Activated naive CD8-positive, alpha-beta T cell treated with anti-CD3 and anti-CD28 coated beads, Interleukin-2, amount 50 U/mL, for 24 hours (primary cell): ENCODE measurements around the gene ALDH1A1.
"Not testable (repeated sequence)": the region's sequence is repeated elsewhere in the genome, so short reads cannot be mapped to it uniquely, and the experiment has no call there.

Experiments used
- ATAC-seq: fragments of 150-1000 bp; cut with Tn5 transposase; one replicate; pipeline ENCODE4 v1.10.0; 2021
- DNase-seq: peaks from one replicate; pipeline ENCODE4 v3.0.0; 2021
- H3K27ac Mint-ChIP-seq: one replicate; pipeline ENCODE4 v1.8.0; 2021; ENCODE audit warnings: mild to moderate bottlenecking, mixed read lengths
- H3K27me3 Mint-ChIP-seq: one replicate; pipeline ENCODE4 v1.8.0; 2021; ENCODE audit warnings: mixed read lengths
- H3K36me3 Mint-ChIP-seq: one replicate; pipeline ENCODE4 v1.8.0; 2021; ENCODE audit warnings: low read depth, mixed read lengths
- H3K4me1 Mint-ChIP-seq: one replicate; pipeline ENCODE4 v1.8.0; 2021; ENCODE audit warnings: mixed read lengths
- H3K4me3 Mint-ChIP-seq: one replicate; pipeline ENCODE4 v1.8.0; 2021; ENCODE audit warnings: mild to moderate bottlenecking, moderate library complexity, mixed read lengths
- H3K9me3 Mint-ChIP-seq: one replicate; pipeline ENCODE4 v1.8.0; 2021; ENCODE audit warnings: mixed read lengths

ALDH1A1 gene

DNA sequence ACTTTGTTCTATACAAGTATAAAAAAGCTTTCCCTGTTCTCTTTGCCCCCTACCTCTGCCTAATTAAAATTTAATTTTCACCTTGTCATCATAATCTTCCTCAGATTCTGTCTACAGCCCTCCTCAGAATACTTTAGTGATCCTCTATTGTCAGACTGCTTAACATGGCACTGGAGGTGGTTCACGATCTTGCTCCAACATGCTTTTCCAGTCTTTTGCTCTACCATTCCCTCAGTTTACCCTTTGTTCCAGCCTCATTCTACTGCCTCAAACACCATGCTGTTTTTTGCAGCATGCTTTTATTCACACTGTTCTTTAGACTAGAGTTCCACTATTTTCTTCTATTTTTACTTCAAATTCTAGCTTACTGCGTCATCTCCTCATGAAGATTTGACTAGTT lies 10.4 kb downstream of the ALDH1A1 start:
- H3K27ac Mint-ChIP-seq = no peak overlapping the region
- peaks cover 4% of the 10 kb centered on the region for H3K27me3 Mint-ChIP-seq
- ATAC-seq (no peak), DNase-seq (no peak)
- no peaks in the 10 kb centered on the region for H3K9me3 Mint-ChIP-seq
- H3K4me1 Mint-ChIP-seq = no peaks in the 10 kb centered on the region
- H3K4me3 Mint-ChIP-seq = no peak overlapping the region
- no peaks in the 10 kb centered on the region for H3K36me3 Mint-ChIP-seq

DNA sequence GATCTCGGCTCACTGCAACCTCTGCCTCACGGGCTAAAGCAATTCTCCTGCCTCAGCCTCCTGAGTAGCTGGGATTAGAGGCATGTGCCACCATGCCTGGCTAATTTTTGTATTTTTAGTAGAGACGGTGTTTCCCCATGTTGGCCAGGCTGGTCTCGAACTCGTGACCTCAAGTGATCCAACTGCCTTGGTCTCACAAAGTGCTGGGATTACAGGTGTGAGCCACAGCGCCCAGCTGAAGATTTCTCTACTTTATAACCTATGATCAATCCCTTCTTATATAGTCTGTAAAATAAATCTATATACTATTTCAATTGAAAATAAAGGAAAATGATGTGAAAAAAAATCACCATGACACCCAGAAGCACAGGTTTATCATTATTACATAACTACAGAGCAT lies 13.3 kb downstream of the ALDH1A1 start:
- H3K36me3 Mint-ChIP-seq, ATAC-seq: not testable (repeated sequence)

DNA sequence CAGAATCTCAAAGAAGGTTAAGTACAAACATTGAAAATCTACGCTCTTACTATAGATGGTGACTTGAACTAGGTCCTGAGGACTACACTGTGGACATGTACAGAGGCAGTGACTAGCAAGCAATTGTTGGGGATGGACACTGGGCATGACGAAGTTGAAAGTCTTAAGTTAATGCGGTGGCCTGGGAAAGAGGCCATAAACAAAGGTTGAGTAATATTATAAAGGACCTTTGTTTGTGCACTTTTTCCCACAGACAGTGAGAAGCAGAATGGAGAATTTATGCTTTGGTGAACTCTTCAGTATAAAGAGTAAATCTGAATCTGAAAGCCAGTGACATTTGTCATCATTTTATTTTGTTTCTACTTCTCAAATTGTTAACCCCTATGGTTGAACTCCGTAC lies 15.3 kb downstream of the ALDH1A1 start:
- DNase-seq (no peak), ATAC-seq (no peak)
- H3K4me1 Mint-ChIP-seq = no peaks in the 10 kb centered on the region
- H3K9me3 Mint-ChIP-seq = no peaks in the 10 kb centered on the region
- H3K4me3 Mint-ChIP-seq = no peak overlapping the region
- H3K27ac Mint-ChIP-seq = no peak overlapping the region
- H3K27me3 Mint-ChIP-seq = peaks cover 2% of the 10 kb centered on the region
- H3K36me3 Mint-ChIP-seq = no peaks in the 10 kb centered on the region

More for the DNA sequence above, 13.3 kb downstream of the ALDH1A1 start:
- not testable (repeated sequence) for H3K4me1 Mint-ChIP-seq, H3K4me3 Mint-ChIP-seq, H3K9me3 Mint-ChIP-seq, H3K27ac Mint-ChIP-seq, H3K27me3 Mint-ChIP-seq, DNase-seq

GRCh38 chr9:72936679-72937078 lies 16.2 kb downstream of the ALDH1A1 start:
- DNase-seq (no peak), ATAC-seq (no peak)
- H3K9me3 Mint-ChIP-seq = no peaks in the 10 kb centered on the region
- no peaks in the 10 kb centered on the region for H3K36me3 Mint-ChIP-seq
- no peak overlapping the region for H3K4me3 Mint-ChIP-seq
- H3K4me1 Mint-ChIP-seq = no peaks in the 10 kb centered on the region
- no peaks in the 10 kb centered on the region for H3K27me3 Mint-ChIP-seq
- no peak overlapping the region for H3K27ac Mint-ChIP-seq

GRCh38 chr9:72936266-72936665 lies 16.6 kb downstream of the ALDH1A1 start:
- Mint-ChIP-seq H3K27me3 (no peaks in the 10 kb centered on the region), H3K27ac (no peak overlapping the region), H3K4me1 (no peaks in the 10 kb centered on the region), H3K36me3 (no peaks in the 10 kb centered on the region), H3K4me3 (no peak overlapping the region), H3K9me3 (no peaks in the 10 kb centered on the region)
- DNase-seq (no peak), ATAC-seq (no peak)

DNA sequence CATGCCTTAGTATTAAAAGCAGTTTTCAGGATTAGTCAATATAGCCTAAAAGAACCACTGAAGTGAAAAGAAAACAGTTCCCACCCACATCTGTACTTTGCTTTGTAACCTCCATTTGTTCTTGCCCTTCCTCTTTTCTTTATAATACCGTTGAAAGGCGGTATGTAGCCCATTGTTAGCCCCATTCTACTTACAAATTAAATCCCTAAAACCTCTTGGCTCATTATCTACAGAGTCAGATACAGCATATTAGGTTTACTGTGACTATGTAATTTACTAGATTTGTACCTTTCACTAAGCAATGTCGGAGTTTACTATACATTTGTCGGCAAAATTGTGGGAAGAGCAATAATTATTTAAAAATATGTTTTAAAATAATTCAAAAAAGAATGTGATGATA lies 17.3 kb downstream of the ALDH1A1 start:
- Mint-ChIP-seq H3K4me1 (no peaks in the 10 kb centered on the region), H3K36me3 (no peaks in the 10 kb centered on the region), H3K27ac (no peak overlapping the region), H3K4me3 (no peak overlapping the region), H3K9me3 (no peaks in the 10 kb centered on the region), H3K27me3 (no peaks in the 10 kb centered on the region)
- no peak for ATAC-seq
- no peak for DNase-seq

- H3K36me3 Mint-ChIP-seq = no peaks in the 10 kb centered on the region
- ATAC-seq (no peak), DNase-seq (no peak)
- no peaks in the 10 kb centered on the region for H3K9me3 Mint-ChIP-seq
- no peak overlapping the region for H3K4me3 Mint-ChIP-seq
- no peaks in the 10 kb centered on the region for H3K4me1 Mint-ChIP-seq
- no peaks in the 10 kb centered on the region for H3K27me3 Mint-ChIP-seq
- H3K27ac Mint-ChIP-seq = no peak overlapping the region
These were observed 18.9 kb downstream of the ALDH1A1 start for GRCh38 chr9:72933730-72934665.

DNA sequence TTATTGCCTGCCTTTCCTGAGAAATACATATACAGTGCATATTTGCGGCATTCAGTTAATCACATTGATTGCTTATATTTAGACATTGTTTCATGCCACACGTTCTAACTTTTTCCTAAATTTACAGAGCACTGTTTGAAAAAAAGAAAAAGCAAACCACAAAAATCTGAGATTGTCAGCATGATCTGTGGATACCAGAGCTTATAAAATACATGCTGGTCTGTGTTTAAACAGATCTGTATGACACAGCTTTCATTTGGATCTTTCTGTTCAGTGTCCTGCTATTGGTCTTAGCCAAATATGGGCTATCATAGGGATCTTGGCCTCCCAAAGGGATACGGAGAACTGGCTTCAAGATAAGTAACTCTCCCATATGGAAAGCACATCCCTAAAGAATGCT lies 20.2 kb downstream of the ALDH1A1 start:
- Mint-ChIP-seq H3K4me3 (no peak overlapping the region), H3K27me3 (no peaks in the 10 kb centered on the region), H3K4me1 (no peaks in the 10 kb centered on the region), H3K9me3 (no peaks in the 10 kb centered on the region), H3K27ac (no peak overlapping the region), H3K36me3 (no peaks in the 10 kb centered on the region)
- no peak for ATAC-seq
- no peak for DNase-seq

DNA sequence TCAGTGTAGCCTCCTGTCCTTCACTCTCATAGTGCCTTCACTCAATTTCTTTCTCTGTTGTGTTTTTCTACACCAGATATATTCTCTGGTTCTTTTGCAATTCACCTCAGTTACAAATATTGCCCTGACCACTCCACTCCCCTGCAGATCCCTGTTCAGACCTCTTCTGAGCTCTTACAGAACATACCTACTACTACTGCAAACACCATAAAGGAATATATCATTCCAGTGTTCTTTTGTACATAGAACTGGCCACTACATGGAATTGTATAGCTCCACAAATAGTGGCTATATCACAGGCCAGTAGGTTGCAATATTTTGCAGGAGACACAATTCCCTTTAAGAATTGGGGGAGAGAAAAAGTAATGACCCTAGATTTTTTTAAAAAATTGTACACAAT lies 21.0 kb downstream of the ALDH1A1 start:
- no peaks in the 10 kb centered on the region for H3K4me1 Mint-ChIP-seq
- no peak for DNase-seq
- H3K4me3 Mint-ChIP-seq = no peak overlapping the region
- no peak overlapping the region for H3K27ac Mint-ChIP-seq
- no peaks in the 10 kb centered on the region for H3K36me3 Mint-ChIP-seq
- no peak for ATAC-seq
- no peaks in the 10 kb centered on the region for H3K27me3 Mint-ChIP-seq
- no peaks in the 10 kb centered on the region for H3K9me3 Mint-ChIP-seq

- ATAC-seq = no peak
- DNase-seq = no peak
- H3K9me3 Mint-ChIP-seq = no peaks in the 10 kb centered on the region
- H3K4me1 Mint-ChIP-seq = no peaks in the 10 kb centered on the region
- no peak overlapping the region for H3K4me3 Mint-ChIP-seq
- H3K27me3 Mint-ChIP-seq = no peaks in the 10 kb centered on the region
- no peaks in the 10 kb centered on the region for H3K36me3 Mint-ChIP-seq
- no peak overlapping the region for H3K27ac Mint-ChIP-seq
These were observed 21.4 kb downstream of the ALDH1A1 start for GRCh38 chr9:72931437-72931836.

DNA sequence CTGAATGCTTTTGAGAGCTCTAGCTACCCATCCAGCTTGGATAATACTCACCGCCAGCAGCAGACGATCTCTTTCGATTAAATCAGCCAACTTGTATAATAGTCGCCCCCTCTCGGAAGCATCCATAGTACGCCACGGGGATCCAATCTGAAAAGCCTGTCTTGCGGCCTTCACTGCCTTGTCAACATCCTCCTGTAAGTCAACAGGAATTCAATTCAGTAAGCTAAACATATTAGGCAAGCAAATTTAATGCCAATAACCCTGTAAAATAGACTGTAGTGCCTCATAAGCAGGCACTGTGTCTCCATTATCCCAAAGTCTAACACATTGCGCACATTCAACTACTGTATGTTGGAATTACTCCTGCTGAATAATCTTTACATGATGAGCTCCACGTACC lies 22.0 kb downstream of the ALDH1A1 start:
- Mint-ChIP-seq H3K36me3 (no peaks in the 10 kb centered on the region), H3K27me3 (no peaks in the 10 kb centered on the region), H3K4me1 (no peaks in the 10 kb centered on the region), H3K9me3 (no peaks in the 10 kb centered on the region), H3K27ac (no peak overlapping the region), H3K4me3 (no peak overlapping the region)
- ATAC-seq = no peak
- no peak for DNase-seq

GRCh38 chr9:72929542-72929941 lies 23.3 kb downstream of the ALDH1A1 start:
- ATAC-seq (no peak), DNase-seq (no peak)
- Mint-ChIP-seq H3K36me3 (no peaks in the 10 kb centered on the region), H3K27ac (no peak overlapping the region), H3K4me3 (no peak overlapping the region), H3K9me3 (no peaks in the 10 kb centered on the region), H3K4me1 (no peaks in the 10 kb centered on the region), H3K27me3 (no peaks in the 10 kb centered on the region)

- H3K9me3 Mint-ChIP-seq = no peaks in the 10 kb centered on the region
- ATAC-seq = no peak
These were observed 24.8 kb downstream of the ALDH1A1 start for GRCh38 chr9:72928042-72928507.

GRCh38 chr9:72926506-72926905 lies 26.3 kb downstream of the ALDH1A1 start:
- DNase-seq = no peak
- H3K27ac Mint-ChIP-seq = no peak overlapping the region
- no peaks in the 10 kb centered on the region for H3K36me3 Mint-ChIP-seq
- H3K9me3 Mint-ChIP-seq = no peaks in the 10 kb centered on the region
- H3K4me1 Mint-ChIP-seq = no peaks in the 10 kb centered on the region
- no peaks in the 10 kb centered on the region for H3K27me3 Mint-ChIP-seq
- H3K4me3 Mint-ChIP-seq = no peak overlapping the region
- no peak for ATAC-seq

More at GRCh38 chr9:72928042-72928507, 24.8 kb downstream of the ALDH1A1 start:
- H3K4me3 Mint-ChIP-seq = no peak overlapping the region
- no peaks in the 10 kb centered on the region for H3K4me1 Mint-ChIP-seq
- DNase-seq = no peak
- no peaks in the 10 kb centered on the region for H3K36me3 Mint-ChIP-seq
- no peak overlapping the region for H3K27ac Mint-ChIP-seq
- no peaks in the 10 kb centered on the region for H3K27me3 Mint-ChIP-seq

GRCh38 chr9:72925891-72926290 lies 27.0 kb downstream of the ALDH1A1 start:
- H3K4me3 Mint-ChIP-seq = no peak overlapping the region
- no peaks in the 10 kb centered on the region for H3K27me3 Mint-ChIP-seq
- H3K4me1 Mint-ChIP-seq = no peaks in the 10 kb centered on the region
- no peak overlapping the region for H3K27ac Mint-ChIP-seq
- no peak for ATAC-seq
- no peak for DNase-seq
- H3K9me3 Mint-ChIP-seq = no peaks in the 10 kb centered on the region
- no peaks in the 10 kb centered on the region for H3K36me3 Mint-ChIP-seq
